Measurements from ENCODE around the gene GAS2L2.
"Not testable (repeated sequence)": the region's sequence is repeated elsewhere in the genome, so short reads cannot be mapped to it uniquely, and the experiment has no call there.

The GAS2L2 gene

DNA sequence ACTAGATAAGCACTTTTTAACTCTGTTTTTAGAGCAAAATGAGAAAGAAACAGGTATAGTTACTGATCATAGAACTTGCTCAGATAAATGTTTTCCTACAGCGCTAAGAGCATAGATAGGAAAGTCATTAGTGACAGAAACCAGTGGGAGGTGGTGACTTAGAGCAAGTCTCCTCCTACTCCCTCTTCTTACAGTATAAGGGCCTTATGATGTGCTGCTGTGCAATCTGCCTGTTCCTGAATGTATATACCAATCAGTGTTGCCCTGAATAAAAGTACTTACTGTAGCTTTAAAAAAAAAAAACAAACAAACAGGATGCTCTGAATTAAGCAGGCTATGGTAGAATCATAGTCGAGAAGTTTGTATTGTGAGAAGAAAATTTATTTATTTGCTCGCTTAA lies 44.9 kb downstream of the GAS2L2 start:
- TF ChIP-seq, protein P1, sequence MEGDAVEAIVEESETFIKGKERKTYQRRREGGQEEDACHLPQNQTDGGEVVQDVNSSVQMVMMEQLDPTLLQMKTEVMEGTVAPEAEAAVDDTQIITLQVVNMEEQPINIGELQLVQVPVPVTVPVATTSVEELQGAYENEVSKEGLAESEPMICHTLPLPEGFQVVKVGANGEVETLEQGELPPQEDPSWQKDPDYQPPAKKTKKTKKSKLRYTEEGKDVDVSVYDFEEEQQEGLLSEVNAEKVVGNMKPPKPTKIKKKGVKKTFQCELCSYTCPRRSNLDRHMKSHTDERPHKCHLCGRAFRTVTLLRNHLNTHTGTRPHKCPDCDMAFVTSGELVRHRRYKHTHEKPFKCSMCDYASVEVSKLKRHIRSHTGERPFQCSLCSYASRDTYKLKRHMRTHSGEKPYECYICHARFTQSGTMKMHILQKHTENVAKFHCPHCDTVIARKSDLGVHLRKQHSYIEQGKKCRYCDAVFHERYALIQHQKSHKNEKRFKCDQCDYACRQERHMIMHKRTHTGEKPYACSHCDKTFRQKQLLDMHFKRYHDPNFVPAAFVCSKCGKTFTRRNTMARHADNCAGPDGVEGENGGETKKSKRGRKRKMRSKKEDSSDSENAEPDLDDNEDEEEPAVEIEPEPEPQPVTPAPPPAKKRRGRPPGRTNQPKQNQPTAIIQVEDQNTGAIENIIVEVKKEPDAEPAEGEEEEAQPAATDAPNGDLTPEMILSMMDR (IDR thresholded peaks at IDR 0.05; ENCODE audit: extremely low read depth, missing control alignments) = no peak
- DNase-seq (ENCODE audit: low spot score) = no peak

DNA sequence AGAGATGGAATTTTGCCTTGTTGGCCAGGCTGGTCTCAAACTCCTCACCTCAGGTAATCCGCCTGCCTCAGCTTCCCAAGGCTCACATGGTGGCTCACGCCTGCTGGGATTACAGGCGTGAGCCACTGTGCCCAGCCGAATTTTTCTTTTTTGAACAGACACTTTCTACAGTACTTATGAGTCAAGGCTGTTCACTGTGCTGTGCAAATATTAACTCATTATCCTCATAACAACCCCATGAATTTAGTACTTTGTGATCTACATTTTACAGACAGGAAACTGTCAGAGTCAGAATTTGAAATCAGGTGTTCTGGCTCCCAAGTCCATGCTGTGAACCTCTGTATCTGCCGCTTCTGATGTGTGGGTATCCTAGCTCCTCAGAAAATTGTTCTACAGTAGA lies 47.3 kb downstream of the GAS2L2 start:
- TF ChIP-seq, protein P1 (IDR thresholded peaks at IDR 0.05; ENCODE audit: extremely low read depth, missing control alignments) = no peak
- no peak for DNase-seq (ENCODE audit: low spot score)

DNA sequence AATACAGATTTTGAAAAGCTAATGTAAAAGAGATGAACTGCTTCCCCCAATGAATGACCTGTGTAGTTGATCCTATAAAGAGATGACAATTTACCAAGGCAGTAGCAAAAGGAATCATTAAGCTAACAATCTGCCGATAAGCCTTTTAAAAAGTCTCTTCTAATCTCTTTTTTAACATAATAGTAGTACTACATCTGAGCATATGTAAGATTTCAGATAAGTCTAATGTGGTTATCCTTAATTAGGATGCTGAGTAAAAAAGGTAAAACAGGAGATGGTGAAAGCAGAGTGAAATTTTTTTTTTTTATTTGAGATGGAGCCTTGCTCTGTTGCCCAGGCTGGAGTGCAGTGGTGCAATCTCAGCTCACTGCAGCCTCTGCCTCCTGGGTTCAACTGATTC lies 47.8 kb downstream of the GAS2L2 start:
- DNase-seq (ENCODE audit: low spot score) = no peak
- TF ChIP-seq, protein P1 (IDR thresholded peaks at IDR 0.05; ENCODE audit: extremely low read depth, missing control alignments) = no peak

DNA sequence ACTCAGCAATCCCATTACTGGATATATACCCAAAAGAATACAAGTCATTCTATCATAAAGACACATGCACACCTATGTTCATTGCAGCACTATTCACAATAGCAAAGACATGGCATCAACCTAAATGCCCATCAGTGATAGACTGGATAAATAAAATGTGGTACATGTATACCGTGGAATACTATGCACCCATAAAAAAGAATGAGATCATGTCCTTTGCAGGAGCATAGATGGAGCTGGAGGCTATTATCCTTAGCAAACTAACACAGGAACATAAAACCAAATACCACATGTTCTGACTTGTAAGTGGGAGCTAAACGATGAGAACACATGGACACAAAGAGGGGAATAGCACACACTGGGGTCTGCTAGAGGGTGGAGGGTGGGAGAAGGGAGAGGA lies 49.7 kb downstream of the GAS2L2 start:
- DNase-seq (ENCODE audit: low spot score) = not testable (repeated sequence)

DNA sequence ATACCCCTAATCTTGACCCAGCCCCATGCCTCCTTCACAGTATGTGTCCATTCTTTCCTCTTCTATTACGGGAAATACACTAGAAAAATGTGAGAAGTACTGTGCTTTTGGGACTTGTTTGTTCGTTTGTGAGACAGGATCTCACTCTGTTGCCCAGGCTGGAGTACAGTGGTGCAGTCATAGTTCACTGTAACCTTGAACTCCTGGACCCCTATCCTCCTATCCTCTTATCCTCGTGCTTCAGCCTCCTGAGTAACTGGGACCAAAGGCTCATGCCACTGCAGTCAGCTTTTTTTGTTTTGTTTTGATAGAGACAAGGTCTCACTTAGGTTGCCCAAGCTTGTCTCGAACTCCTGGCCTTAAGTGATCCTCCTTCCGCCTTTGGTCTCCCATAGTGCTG lies 51.5 kb downstream of the GAS2L2 start:
- TF ChIP-seq, protein P1 (IDR thresholded peaks at IDR 0.05; ENCODE audit: extremely low read depth, missing control alignments) = no peak

DNA sequence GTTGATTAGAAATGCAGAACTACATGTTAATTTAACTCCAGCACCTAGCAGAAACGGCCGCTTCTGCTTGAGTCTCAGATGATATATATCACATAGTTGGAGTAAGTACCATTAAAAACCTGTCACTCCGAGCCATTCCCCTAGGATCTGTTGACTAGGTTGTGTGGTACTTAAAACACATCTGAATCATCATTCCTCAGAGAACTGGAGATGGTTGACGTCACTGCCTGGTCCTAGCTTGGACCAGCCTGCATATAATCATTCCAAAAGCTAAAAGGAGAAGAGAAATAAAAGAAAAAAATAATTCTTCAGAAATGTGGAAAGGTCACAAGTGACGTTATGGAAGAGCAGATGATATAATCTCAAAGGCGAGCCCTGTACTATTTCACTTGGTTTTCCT lies 52.9 kb downstream of the GAS2L2 start:
- no peak for DNase-seq (ENCODE audit: low spot score)
- TF ChIP-seq, protein P1 (IDR thresholded peaks at IDR 0.05; ENCODE audit: extremely low read depth, missing control alignments) = no peak

More for the DNA sequence above, 51.5 kb downstream of the GAS2L2 start:
- DNase-seq (ENCODE audit: low spot score) = no peak

DNA sequence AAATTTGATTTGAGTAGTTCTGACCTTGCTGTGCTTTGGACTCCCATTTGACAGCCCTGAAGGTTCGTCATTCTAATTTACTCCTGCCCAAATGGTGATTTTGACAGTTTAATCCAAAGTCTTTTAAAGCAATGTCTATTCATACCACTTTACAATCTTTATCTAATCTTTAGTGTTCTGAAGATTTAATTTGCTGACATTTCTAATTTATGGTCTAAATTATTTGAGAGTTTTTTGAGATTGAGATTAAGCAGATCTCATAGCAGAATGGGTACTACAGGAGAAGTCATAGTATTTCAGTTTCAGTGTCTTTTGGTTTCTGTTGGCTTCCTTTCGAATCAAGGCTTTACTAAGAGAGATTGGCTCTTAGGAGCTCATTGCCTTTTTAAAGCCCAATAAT lies 54.2 kb downstream of the GAS2L2 start:
- TF ChIP-seq, protein P1 (IDR thresholded peaks at IDR 0.05; ENCODE audit: extremely low read depth, missing control alignments) = no peak
- DNase-seq (ENCODE audit: low spot score) = no peak

DNA sequence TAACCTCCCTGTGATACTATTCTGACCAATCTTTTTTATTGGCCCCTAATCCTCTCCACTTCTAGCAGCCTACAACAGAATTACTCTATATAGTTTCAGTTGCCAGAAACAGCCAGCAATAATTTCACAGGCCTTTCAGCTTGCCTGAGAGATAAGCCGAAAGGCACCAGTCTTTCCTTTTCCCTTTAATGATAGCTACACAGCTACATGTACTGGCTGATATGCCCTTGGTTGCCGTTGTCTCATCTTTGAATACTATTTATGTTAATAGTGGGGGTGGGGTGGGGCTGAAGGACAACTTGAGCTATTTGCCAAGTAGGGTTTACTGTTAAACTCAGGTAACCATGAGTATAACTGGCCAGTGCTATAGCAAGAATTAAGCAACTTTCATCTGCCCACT lies 57.4 kb downstream of the GAS2L2 start:
- TF ChIP-seq, protein P1 (IDR thresholded peaks at IDR 0.05; ENCODE audit: extremely low read depth, missing control alignments) = no peak
- no peak for DNase-seq (ENCODE audit: low spot score)

Data from GM20000 (cell line).